Prostate gland (tissue), 2 donors: ENCODE results near the gene IPO11.

Source experiments
- POLR2A ChIP-seq: fragments of 450-650 bp; IDR thresholded peaks from one replicate; pipeline ENCODE4 v1.6.1; 2016; ENCODE audit warnings: antibody characterized with exemption, mild to moderate bottlenecking
- TF ChIP-seq, protein P1 (sequence below), 4 experiments: fragments of 200-600 bp in 2 of 4; fragments of 450-650 bp in 2 of 4; sonication (generic) in 2 of 4; IDR thresholded peaks; 1 replicate in 3 of 4; 2 replicates in 1 of 4; pipeline ENCODE4 v1.5.1; 2016 to 2019; ENCODE audit warnings: antibody characterized with exemption in 4 of 4, mild to moderate bottlenecking in 2 of 4, moderate library complexity in 2 of 4

DNA sequence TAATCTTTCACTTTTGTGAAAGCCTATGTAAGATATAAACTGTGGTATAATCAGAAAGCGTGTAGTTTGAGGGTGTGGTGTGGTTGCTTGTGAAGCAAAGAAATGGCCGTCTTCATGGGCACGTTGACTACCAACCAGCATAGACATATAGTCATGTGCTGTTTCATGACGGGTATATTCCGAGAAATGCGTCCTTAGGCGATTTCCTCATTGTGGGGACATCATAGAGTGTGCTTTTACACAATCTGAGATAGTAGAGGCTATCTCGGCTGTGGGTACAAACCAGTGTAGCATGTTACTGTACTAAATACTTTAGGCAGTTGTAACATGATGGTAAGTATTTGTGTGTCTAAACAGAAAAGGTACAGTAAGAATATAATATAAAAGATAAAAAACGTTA is 86.4 kb downstream of the IPO11 start:
- TF ChIP-seq, protein P1, sequence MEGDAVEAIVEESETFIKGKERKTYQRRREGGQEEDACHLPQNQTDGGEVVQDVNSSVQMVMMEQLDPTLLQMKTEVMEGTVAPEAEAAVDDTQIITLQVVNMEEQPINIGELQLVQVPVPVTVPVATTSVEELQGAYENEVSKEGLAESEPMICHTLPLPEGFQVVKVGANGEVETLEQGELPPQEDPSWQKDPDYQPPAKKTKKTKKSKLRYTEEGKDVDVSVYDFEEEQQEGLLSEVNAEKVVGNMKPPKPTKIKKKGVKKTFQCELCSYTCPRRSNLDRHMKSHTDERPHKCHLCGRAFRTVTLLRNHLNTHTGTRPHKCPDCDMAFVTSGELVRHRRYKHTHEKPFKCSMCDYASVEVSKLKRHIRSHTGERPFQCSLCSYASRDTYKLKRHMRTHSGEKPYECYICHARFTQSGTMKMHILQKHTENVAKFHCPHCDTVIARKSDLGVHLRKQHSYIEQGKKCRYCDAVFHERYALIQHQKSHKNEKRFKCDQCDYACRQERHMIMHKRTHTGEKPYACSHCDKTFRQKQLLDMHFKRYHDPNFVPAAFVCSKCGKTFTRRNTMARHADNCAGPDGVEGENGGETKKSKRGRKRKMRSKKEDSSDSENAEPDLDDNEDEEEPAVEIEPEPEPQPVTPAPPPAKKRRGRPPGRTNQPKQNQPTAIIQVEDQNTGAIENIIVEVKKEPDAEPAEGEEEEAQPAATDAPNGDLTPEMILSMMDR (IDR thresholded peaks at IDR 0.05), result no peak
- no peak for TF ChIP-seq POLR2A
